Body of pancreas (tissue), 4 donors: ENCODE results near the gene RLN2.

Source experiments
- POLR2A ChIP-seq, 3 donors: fragments of 450-650 bp; IDR thresholded peaks; one replicate each; pipeline ENCODE4 v1.6.1; 2016; ENCODE audit warnings: antibody characterized with exemption in 3 of 3, mild to moderate bottlenecking in 2 of 3
- TF ChIP-seq, protein P1 (sequence below), 7 experiments: fragments of 450-650 bp in 4 of 7; fragments of 200-600 bp in 3 of 7; sonication (generic) in 3 of 7; IDR thresholded peaks; one replicate each; pipeline ENCODE4 v1.5.1; 2016 to 2019; ENCODE audit warnings: antibody characterized with exemption in 7 of 7

DNA sequence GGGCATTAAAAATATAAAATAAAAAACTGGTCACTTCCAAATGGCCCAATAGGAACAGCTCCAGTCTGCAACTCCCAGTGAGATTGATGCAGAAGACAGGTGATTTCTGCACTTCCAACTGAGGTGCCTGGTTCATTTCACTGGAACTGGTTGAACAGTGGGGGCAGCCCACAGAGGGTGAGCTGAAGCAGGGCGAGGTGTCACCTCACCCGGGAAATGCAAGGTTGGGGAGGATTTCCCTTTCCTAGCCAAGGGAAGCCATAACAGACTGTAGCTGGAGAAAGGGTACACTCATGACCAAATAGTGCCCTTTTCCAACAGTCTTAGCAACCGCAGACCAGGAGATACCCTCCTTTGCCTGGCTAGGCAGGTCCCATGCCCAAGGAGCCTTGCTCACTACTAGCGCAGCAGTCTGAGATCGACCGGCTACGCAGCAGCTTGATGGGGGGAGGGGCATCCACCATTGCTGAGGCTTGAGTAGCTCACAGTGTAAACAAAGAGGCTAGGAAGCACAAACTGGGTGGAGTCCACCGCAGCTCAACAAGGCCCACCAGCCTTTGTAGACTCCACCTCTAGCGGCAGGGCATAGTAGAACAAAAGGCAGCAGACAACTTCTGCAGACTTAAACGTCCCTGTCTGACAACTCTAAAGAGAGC is 22.5 kb upstream of the RLN2 start:
- TF ChIP-seq, protein P1, sequence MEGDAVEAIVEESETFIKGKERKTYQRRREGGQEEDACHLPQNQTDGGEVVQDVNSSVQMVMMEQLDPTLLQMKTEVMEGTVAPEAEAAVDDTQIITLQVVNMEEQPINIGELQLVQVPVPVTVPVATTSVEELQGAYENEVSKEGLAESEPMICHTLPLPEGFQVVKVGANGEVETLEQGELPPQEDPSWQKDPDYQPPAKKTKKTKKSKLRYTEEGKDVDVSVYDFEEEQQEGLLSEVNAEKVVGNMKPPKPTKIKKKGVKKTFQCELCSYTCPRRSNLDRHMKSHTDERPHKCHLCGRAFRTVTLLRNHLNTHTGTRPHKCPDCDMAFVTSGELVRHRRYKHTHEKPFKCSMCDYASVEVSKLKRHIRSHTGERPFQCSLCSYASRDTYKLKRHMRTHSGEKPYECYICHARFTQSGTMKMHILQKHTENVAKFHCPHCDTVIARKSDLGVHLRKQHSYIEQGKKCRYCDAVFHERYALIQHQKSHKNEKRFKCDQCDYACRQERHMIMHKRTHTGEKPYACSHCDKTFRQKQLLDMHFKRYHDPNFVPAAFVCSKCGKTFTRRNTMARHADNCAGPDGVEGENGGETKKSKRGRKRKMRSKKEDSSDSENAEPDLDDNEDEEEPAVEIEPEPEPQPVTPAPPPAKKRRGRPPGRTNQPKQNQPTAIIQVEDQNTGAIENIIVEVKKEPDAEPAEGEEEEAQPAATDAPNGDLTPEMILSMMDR (IDR thresholded peaks at IDR 0.05) = no peak
- no peak for TF ChIP-seq POLR2A (IDR thresholded peaks at IDR 0.05)
